ENCODE results near the gene ERCC3.

ERCC3 gene

GRCh38 chr2:127293748-127294562 is at the start of gene ERCC3:
ERCC3 (minus strand) TSS chr2:127294144; CDS start chr2:127294081, 63 bp downstream.
- DNase-seq (ENCODE audit: extremely low read depth, low read depth), result peak; percentile 35
- peak within 1 kb of the TSS; percentile 97 for H3K4me3 ChIP-seq (replicated peaks; ENCODE audit: low read depth, low read length)
- no peak for TF ChIP-seq CTCF (IDR thresholded peaks at IDR 0.05; ENCODE audit: low read depth, low read length, missing control alignments)

GRCh38 chr2:127343277-127343676 is 49.3 kb upstream of the ERCC3 start:
- TF ChIP-seq CTCF (IDR thresholded peaks at IDR 0.05; ENCODE audit: low read depth, low read length, missing control alignments), result no peak
- H3K4me3 ChIP-seq (replicated peaks; ENCODE audit: low read depth, low read length), result no peak overlapping the region
- no peak for DNase-seq (ENCODE audit: extremely low read depth, low read depth)

- no peak for TF ChIP-seq CTCF (IDR thresholded peaks at IDR 0.05; ENCODE audit: low read depth, low read length, missing control alignments)
- no peak for DNase-seq (ENCODE audit: extremely low read depth, low read depth)
- no peak overlapping the region for H3K4me3 ChIP-seq (replicated peaks; ENCODE audit: low read depth, low read length)
Measured at GRCh38 chr2:127342101-127342500, 48.2 kb upstream of the ERCC3 start.

- TF ChIP-seq CTCF (IDR thresholded peaks at IDR 0.05; ENCODE audit: low read depth, low read length, missing control alignments), result no peak
- H3K4me3 ChIP-seq (replicated peaks; ENCODE audit: low read depth, low read length), result no peak overlapping the region
- no peak for DNase-seq (ENCODE audit: extremely low read depth, low read depth)
Measured at GRCh38 chr2:127332335-127332734, 38.4 kb upstream of the ERCC3 start.

- no peak for TF ChIP-seq CTCF (IDR thresholded peaks at IDR 0.05; ENCODE audit: low read depth, low read length, missing control alignments)
- no peak overlapping the region for H3K4me3 ChIP-seq (replicated peaks; ENCODE audit: low read depth, low read length)
- no peak for DNase-seq (ENCODE audit: extremely low read depth, low read depth)
Measured at GRCh38 chr2:127330753-127331152, 36.8 kb upstream of the ERCC3 start.

- H3K4me3 ChIP-seq (replicated peaks; ENCODE audit: low read depth, low read length), result no peak overlapping the region
- DNase-seq (ENCODE audit: extremely low read depth, low read depth), result no peak
- no peak for TF ChIP-seq CTCF (IDR thresholded peaks at IDR 0.05; ENCODE audit: low read depth, low read length, missing control alignments)
Measured at GRCh38 chr2:127326289-127326945, 32.5 kb upstream of the ERCC3 start.

All from HFF-Myc (cell line).